ENCODE data around the gene MORN4.
A peak's percentile ranks its signal among the peaks of the same experiment; 100 is the strongest.
"Not testable (repeated sequence)": the region's sequence is repeated elsewhere in the genome, so short reads cannot be mapped to it uniquely, and the experiment has no call there.

Gene MORN4

GRCh38 chr10:97632949-97633884, at the start of gene MORN4:
Gene MORN4, minus strand, starts transcription at chr10:97633500. Its CDS starts 13,847 bp downstream, at chr10:97619653.
- peak; percentile 84 for DNase-seq (ENCODE audit: low read depth)

DNA sequence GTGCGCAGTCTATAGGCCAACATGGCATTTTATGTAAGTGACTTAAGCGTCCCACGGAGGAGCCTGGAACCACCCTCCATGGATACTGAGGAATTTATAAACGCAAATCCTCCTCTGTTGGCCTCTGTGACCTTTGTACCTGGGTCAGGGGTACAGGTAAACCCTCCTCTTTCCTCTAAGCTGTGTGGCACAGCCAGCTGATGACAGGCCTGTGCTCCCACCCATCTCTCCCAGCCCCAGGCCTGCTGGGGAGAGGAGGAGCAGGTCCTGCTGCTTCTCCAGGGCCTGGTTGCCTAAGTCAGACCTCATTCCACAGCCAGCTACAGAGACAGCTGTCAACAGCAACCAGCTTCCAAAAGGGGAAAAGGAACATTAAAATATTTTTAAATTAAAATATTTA, 48.7 kb upstream of the MORN4 start:
- DNase-seq (ENCODE audit: low read depth): no peak

- DNase-seq (ENCODE audit: low read depth): no peak
Measured at GRCh38 chr10:97679594-97679993, 46.3 kb upstream of the MORN4 start.

GRCh38 chr10:97676770-97677581, 43.7 kb upstream of the MORN4 start:
- DNase-seq (ENCODE audit: low read depth): no peak

DNA sequence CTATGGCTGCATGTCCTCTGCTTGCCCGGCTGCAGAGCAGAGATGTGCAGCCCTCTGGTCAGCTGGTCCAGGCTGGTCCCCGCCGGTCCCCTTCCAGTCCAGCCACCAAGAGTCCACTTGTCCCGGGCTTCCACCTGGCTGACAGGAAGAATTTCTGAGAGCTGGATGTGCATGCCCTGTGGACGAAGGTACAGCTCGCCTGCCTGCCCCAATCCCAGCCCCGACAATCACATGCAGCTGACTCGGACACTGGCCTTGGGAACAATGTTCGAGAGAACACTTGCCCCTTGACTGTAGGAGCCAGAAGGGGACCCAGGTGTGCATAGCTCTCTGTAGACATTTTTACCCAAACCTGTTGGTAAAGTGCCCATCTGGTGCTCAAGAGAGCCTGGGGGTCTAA, 41.9 kb upstream of the MORN4 start:
- no peak for DNase-seq (ENCODE audit: low read depth)

DNA sequence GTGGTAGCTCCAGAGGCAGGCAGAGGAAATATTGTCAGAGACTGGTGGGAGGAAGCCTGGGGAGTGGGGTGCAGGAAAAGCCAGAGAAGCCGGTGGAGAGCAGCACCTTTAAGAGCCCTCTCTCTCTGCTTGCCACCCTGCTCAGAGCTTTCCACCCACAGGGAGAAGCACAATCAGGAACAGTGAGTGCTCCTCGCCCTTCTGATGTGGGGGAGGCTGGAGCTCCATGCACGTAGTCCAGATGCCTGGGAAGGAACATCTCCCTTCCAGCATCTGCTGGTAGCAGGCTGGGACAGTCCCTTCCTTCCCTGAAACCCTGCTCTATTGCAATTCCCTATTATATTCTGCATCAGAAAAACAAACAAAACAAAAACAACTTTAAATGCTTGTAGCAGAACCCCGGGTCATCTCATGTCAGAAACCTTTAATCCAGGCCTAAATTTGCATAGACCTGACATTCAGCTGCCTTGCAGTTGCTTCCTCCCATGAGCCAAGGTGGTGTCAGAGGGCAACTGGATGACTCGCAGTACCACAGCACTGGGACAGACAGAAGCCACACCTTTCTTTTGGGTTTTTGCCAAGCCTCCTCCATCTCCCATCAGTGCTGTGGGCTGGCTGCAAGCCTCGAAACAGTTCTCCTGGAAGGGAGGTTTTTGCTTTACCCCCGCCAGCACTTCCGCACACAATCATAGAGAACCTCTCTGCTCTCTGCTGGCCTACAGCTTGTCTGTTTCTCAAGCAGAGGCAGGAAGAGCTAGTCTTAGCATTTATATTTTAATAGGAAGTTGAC, 40.6 kb upstream of the MORN4 start:
- peak; percentile 45 for DNase-seq (ENCODE audit: low read depth)

- DNase-seq (ENCODE audit: low read depth): no peak
Measured at GRCh38 chr10:97669571-97669970, 36.3 kb upstream of the MORN4 start.

DNA sequence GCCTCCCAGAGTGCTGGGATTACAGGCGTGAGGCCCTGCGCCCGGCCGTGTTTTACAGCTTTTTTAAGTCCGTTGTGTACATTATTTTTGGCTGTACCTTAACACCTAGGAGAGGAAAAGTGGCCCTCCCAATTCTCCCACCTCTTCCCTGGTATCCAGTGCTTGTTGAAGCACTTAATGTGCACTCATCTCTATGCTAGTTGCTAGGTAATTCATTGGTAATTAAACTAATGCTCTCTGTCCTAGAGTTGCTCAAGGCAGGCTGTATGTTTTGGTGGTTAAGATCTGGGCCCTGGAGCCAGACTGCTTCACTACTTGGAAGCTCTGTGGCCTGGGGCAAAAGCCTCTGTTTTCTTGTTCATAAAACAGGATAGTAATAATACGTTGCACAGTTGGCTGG, 34.2 kb upstream of the MORN4 start:
- no peak for DNase-seq (ENCODE audit: low read depth)

- no peak for DNase-seq (ENCODE audit: low read depth)
Measured at GRCh38 chr10:97666992-97667391, 33.7 kb upstream of the MORN4 start.

- DNase-seq (ENCODE audit: low read depth): no peak
Measured at GRCh38 chr10:97664282-97664850, 31.1 kb upstream of the MORN4 start.

- no peak for DNase-seq (ENCODE audit: low read depth)
Measured at GRCh38 chr10:97659589-97659988, 26.3 kb upstream of the MORN4 start.

DNA sequence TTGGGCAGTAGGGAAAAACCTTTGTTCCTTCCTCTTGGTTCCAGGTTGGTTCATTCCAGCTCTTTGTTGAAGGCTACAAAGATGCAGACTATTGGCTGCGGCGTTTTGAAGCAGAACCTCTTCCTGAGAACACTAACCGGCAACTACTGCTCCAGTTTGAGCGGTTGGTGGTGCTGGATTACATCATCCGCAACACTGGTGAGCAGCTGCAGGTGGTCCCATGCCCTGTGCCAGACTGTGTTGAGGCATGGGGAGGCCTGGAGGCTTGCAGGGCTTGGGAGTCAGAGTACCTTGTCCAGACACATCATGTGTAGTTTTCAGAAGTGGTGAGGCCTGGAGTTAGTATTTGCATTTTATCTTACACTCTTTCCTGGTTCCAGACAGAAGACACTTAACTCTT, 23.5 kb upstream of the MORN4 start:
- DNase-seq (ENCODE audit: low read depth): no peak

DNA sequence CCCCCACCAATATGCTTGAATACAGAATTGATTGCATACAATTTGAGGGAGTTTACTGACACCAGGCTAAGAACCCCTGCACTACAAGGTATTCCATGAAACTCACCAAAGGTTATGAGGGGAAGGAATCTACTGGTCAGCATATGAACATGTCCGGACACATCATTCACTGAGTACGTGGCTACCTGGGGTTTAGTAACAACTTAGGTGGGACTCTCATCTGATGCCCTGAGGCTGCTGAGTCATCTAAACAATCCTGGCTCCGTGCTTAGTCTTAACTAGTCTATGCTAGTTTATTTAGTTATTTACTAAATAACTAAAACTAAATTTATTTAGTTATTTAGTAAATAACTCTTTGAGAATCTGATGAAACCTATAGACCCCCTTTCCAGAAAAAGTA, 18.5 kb upstream of the MORN4 start:
- DNase-seq (ENCODE audit: low read depth): no peak

GRCh38 chr10:97650726-97651125, 17.4 kb upstream of the MORN4 start:
- no peak for DNase-seq (ENCODE audit: low read depth)

GRCh38 chr10:97649405-97649750, 16.1 kb upstream of the MORN4 start:
- DNase-seq (ENCODE audit: low read depth): not testable (repeated sequence)

DNA sequence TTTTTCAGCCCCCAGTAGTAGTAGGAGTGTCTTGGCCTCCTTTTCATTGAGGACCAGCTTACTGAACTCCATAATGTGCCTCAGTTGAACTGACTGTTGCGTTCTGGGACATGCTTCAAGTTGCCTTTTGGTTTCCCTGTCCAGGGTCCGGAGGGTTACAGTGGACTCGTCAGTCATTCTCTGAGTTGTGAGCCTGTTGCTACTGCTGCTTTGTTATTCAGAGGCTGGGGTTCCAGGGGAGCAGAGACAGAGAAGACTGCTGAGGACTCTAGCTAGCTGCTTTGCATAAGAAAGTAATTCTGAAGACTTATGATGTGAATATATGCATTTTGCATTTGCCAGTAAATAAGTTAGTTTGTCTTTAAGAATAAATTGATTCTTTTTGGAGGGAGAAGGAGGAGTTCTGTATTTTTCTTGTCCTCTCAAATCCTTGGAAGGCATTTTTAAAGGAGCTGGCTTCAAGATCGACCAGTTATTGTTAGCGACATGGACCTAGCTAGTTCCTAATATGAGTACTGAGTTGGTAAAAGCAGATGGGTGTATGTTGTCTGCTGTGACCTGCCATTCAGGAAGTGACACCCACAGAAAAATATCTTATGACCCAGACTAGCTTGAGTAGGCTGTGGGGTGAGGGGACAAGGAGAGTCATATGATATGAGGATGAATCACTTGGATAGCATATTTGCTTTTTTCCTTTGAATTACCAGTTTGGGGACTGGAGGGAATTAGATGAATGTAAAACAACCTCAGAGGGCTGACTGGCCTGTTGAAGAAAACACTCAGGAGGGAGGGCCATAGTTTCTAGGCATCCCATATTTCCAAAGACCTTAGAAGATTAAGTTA, 15.5 kb upstream of the MORN4 start:
- peak; percentile 95 for DNase-seq (ENCODE audit: low read depth)

- no peak for DNase-seq (ENCODE audit: low read depth)
Measured at GRCh38 chr10:97647556-97647955, 14.3 kb upstream of the MORN4 start.

- no peak for DNase-seq (ENCODE audit: low read depth)
Measured at GRCh38 chr10:97644936-97645335, 11.6 kb upstream of the MORN4 start.

- DNase-seq (ENCODE audit: low read depth): no peak
Measured at GRCh38 chr10:97643441-97643985, 10.2 kb upstream of the MORN4 start.

DNA sequence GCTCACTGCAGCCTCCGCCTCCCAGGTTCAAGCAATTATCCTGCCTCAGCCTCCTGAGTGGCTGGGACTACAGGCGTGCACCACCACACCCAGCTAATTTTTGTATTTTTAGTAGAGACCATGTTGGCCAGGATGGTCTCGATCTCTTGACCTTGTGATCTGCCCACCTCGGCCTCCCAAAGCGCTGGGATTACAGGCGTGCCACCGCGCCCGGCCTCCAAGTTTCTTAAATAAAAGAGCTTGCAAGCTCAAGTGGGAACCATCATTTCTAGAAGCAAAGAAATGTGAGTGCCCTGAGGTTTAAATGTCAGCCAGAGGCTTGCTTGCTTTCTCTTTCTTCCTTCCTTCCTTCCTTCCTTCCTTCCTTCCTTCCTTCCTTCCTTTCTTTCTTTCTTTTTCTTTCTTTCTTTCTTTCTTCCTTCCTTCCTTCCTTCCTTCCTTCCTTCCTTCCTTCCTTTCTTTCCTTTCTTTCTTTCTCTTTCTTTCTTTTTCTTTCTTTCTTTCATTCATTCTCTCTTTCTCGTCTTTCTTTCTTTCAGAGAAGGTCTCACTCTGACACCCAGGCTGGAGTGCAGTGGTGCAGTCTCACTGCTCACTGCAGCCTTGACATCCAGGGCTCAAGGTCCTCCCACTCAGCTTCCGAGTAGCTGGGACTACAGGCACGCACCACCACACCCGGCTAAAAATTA, 9.3 kb upstream of the MORN4 start:
- DNase-seq (ENCODE audit: low read depth): not testable (repeated sequence)

All from stromal cell of bone marrow (primary cell).